Pons (tissue), 1 donor: Measurements from ENCODE around the gene DEPDC1.
"Not testable (repeated sequence)": the region's sequence is repeated elsewhere in the genome, so short reads cannot be mapped to it uniquely, and the experiment has no call there.

ENCODE experiments used
- DNase-seq: peaks from one replicate; pipeline ENCODE4 v3.0.0-alpha.2; 2016; ENCODE audit warnings: low spot score

Gene DEPDC1

GRCh38 chr1:68496680-68497357 lies at the start of gene DEPDC1:
Gene DEPDC1 (minus strand): TSS chr1:68497082. CDS start chr1:68496999, 83 bp downstream.
- peak; percentile 74 for DNase-seq

- DNase-seq: no peak
Observed at GRCh38 chr1:68544651-68545050, 47.8 kb upstream of the DEPDC1 start.

GRCh38 chr1:68542586-68542985 lies 45.7 kb upstream of the DEPDC1 start:
- no peak for DNase-seq

- no peak for DNase-seq
Observed at GRCh38 chr1:68538941-68539340, 42.1 kb upstream of the DEPDC1 start.

- no peak for DNase-seq
Observed at GRCh38 chr1:68528243-68528642, 31.4 kb upstream of the DEPDC1 start.

- no peak for DNase-seq
Observed at GRCh38 chr1:68525781-68526180, 28.9 kb upstream of the DEPDC1 start.

- DNase-seq: no peak
Observed at GRCh38 chr1:68521286-68521685, 24.4 kb upstream of the DEPDC1 start.

- no peak for DNase-seq
Observed at GRCh38 chr1:68516066-68516465, 19.2 kb upstream of the DEPDC1 start.

- no peak for DNase-seq
Observed at GRCh38 chr1:68511254-68511653, 14.4 kb upstream of the DEPDC1 start.

GRCh38 chr1:68506386-68506785 lies 9.5 kb upstream of the DEPDC1 start:
- DNase-seq: no peak

- no peak for DNase-seq
Observed at GRCh38 chr1:68503085-68503484, 6.2 kb upstream of the DEPDC1 start.

GRCh38 chr1:68497358-68497698 lies 446 bp upstream of the DEPDC1 start:
- DNase-seq: no peak

GRCh38 chr1:68495968-68496679 lies 758 bp downstream of the DEPDC1 start:
- no peak for DNase-seq

- DNase-seq: no peak
Observed at GRCh38 chr1:68495532-68495931, 1.4 kb downstream of the DEPDC1 start.

- no peak for DNase-seq
Observed at GRCh38 chr1:68493193-68493592, 3.7 kb downstream of the DEPDC1 start.

GRCh38 chr1:68492255-68492654 lies 4.6 kb downstream of the DEPDC1 start:
- not testable (repeated sequence) for DNase-seq

- no peak for DNase-seq
Observed at GRCh38 chr1:68490046-68490651, 6.7 kb downstream of the DEPDC1 start.

- DNase-seq: no peak
Observed at GRCh38 chr1:68485431-68486022, 11.4 kb downstream of the DEPDC1 start.

GRCh38 chr1:68484618-68485017 lies 12.3 kb downstream of the DEPDC1 start:
- no peak for DNase-seq

- no peak for DNase-seq
Observed at GRCh38 chr1:68481041-68481440, 15.8 kb downstream of the DEPDC1 start.

GRCh38 chr1:68479501-68479900 lies 17.4 kb downstream of the DEPDC1 start:
- DNase-seq: no peak

- no peak for DNase-seq
Observed at GRCh38 chr1:68478662-68479061, 18.2 kb downstream of the DEPDC1 start.

GRCh38 chr1:68476626-68477025 lies 20.3 kb downstream of the DEPDC1 start:
- not testable (repeated sequence) for DNase-seq
